ENCODE results near the gene LILRA2.

- TF ChIP-seq PCBP1 (IDR thresholded peaks at IDR 0.05; ENCODE audit: borderline replicate concordance, low read depth, low read length) (no peak), HOMEZ (CRISPR knock-in tag; IDR thresholded peaks at IDR 0.05; ENCODE audit: low read depth) (no peak), POLR2A (IDR thresholded peaks at IDR 0.05; ENCODE audit: insufficient read depth in 1 of 2, low read depth in 2 of 2, low read length in 2 of 2) (no peak), SALL1 (CRISPR knock-in tag; IDR thresholded peaks at IDR 0.05) (no peak), MYC (CRISPR knock-in tag; IDR thresholded peaks at IDR 0.05; ENCODE audit: borderline replicate concordance) (no peak), BRCA1 (CRISPR knock-in tag; IDR thresholded peaks at IDR 0.05) (no peak), ZNF512B (CRISPR knock-in tag; IDR thresholded peaks at IDR 0.05; ENCODE audit: borderline replicate concordance) (no peak), MXI1 (IDR thresholded peaks at IDR 0.05; ENCODE audit: borderline replicate concordance, low read depth, low read length) (no peak), ZNF18 (CRISPR knock-in tag; IDR thresholded peaks at IDR 0.05; ENCODE audit: insufficient replicate concordance) (no peak), FOXK2 (IDR thresholded peaks at IDR 0.05) (no peak)
- TF ChIP-seq, protein P1, sequence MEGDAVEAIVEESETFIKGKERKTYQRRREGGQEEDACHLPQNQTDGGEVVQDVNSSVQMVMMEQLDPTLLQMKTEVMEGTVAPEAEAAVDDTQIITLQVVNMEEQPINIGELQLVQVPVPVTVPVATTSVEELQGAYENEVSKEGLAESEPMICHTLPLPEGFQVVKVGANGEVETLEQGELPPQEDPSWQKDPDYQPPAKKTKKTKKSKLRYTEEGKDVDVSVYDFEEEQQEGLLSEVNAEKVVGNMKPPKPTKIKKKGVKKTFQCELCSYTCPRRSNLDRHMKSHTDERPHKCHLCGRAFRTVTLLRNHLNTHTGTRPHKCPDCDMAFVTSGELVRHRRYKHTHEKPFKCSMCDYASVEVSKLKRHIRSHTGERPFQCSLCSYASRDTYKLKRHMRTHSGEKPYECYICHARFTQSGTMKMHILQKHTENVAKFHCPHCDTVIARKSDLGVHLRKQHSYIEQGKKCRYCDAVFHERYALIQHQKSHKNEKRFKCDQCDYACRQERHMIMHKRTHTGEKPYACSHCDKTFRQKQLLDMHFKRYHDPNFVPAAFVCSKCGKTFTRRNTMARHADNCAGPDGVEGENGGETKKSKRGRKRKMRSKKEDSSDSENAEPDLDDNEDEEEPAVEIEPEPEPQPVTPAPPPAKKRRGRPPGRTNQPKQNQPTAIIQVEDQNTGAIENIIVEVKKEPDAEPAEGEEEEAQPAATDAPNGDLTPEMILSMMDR (CRISPR knock-in tag; IDR thresholded peaks at IDR 0.05), result no peak
- TF ChIP-seq, protein P2, sequence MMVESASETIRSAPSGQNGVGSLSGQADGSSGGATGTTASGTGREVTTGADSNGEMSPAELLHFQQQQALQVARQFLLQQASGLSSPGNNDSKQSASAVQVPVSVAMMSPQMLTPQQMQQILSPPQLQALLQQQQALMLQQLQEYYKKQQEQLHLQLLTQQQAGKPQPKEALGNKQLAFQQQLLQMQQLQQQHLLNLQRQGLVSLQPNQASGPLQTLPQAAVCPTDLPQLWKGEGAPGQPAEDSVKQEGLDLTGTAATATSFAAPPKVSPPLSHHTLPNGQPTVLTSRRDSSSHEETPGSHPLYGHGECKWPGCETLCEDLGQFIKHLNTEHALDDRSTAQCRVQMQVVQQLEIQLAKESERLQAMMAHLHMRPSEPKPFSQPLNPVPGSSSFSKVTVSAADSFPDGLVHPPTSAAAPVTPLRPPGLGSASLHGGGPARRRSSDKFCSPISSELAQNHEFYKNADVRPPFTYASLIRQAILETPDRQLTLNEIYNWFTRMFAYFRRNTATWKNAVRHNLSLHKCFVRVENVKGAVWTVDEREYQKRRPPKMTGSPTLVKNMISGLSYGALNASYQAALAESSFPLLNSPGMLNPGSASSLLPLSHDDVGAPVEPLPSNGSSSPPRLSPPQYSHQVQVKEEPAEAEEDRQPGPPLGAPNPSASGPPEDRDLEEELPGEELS (CRISPR knock-in tag; IDR thresholded peaks at IDR 0.05), result no peak
Observed at GRCh38 chr19:54556194-54556593, 17.4 kb upstream of the LILRA2 start.
